Measurements from ENCODE around the gene ATG4A.

DNA sequence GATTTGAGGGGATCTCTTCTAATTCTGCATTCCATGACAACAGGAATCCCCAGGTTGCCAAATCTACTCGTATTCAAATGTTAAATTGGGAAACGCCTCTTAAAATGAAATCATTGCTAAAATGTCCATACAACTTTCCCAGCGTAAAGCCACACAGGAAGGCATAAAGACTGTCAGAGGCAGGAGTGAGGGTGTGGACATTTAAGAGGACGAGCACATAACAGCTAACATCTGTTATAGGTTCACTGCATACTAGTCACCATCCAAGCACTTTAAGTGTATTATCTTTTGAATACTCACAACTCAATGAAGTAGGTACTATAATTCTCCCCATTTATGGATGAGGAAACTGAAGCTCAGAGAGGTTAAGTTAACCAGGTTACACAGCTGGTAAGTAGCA is 35.6 kb downstream of the ATG4A start:
- TF ChIP-seq, protein P1, sequence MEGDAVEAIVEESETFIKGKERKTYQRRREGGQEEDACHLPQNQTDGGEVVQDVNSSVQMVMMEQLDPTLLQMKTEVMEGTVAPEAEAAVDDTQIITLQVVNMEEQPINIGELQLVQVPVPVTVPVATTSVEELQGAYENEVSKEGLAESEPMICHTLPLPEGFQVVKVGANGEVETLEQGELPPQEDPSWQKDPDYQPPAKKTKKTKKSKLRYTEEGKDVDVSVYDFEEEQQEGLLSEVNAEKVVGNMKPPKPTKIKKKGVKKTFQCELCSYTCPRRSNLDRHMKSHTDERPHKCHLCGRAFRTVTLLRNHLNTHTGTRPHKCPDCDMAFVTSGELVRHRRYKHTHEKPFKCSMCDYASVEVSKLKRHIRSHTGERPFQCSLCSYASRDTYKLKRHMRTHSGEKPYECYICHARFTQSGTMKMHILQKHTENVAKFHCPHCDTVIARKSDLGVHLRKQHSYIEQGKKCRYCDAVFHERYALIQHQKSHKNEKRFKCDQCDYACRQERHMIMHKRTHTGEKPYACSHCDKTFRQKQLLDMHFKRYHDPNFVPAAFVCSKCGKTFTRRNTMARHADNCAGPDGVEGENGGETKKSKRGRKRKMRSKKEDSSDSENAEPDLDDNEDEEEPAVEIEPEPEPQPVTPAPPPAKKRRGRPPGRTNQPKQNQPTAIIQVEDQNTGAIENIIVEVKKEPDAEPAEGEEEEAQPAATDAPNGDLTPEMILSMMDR (IDR thresholded peaks at IDR 0.05; ENCODE audit: borderline replicate concordance, extremely low read depth, low read length, poor library complexity, severe bottlenecking) = no peak
- no peak for TF ChIP-seq EZH2 (IDR thresholded peaks at IDR 0.05; ENCODE audit: borderline replicate concordance, low read depth, low read length, severe bottlenecking)
